ENCODE data around the gene ABHD12.
"Not testable (repeated sequence)": the region's sequence is repeated elsewhere in the genome, so short reads cannot be mapped to it uniquely, and the experiment has no call there.

ABHD12 gene

GRCh38 chr20:25390538-25391528 lies at the start of gene ABHD12:
Gene ABHD12 (minus strand): TSS chr20:25390835. CDS start chr20:25390703, 132 bp downstream.
- peak; percentile 94 for DNase-seq

DNA sequence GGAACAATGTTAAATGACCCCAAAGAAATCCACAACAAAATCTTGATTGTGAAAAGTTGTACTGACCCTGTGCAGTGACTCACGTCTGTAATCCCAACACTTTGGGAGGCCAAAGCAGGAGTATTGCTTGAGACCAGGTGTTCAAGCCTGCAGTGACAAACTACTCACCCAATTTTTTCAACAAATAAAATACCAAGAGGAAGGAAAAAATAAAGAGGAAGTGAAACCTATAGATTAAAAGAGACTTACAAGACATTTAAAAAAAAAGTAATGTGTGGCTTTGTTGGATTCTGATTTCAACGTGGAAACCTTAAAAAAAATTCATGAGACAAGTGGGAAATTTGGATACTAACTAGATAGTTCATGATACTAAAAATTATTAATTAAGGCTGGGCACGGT lies 48.7 kb upstream of the ABHD12 start:
- DNase-seq: no peak

- no peak for DNase-seq
These were observed 46.5 kb upstream of the ABHD12 start for GRCh38 chr20:25437153-25437581.

- DNase-seq: no peak
These were observed 33.9 kb upstream of the ABHD12 start for GRCh38 chr20:25424536-25424935.

DNA sequence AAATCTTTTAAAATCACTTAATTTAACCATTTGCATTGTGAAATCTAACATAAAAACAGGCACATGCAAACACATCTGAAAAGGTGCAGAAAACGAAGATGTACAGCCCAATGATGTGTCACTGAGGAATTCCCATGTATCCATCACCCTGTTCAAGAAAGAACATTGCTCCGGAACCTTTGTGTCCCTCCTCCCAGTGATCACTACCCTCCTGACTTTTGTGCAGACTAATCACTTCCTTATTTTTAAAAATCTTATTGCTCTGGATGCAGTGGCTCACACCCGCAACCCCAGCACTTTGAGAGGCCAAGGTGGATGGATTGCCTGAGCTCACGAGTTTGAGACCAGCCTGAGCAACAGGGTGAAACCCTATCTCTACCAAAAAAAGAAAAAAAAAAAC lies 31.4 kb upstream of the ABHD12 start:
- DNase-seq: no peak

GRCh38 chr20:25421102-25421501 lies 30.5 kb upstream of the ABHD12 start:
- no peak for DNase-seq

DNA sequence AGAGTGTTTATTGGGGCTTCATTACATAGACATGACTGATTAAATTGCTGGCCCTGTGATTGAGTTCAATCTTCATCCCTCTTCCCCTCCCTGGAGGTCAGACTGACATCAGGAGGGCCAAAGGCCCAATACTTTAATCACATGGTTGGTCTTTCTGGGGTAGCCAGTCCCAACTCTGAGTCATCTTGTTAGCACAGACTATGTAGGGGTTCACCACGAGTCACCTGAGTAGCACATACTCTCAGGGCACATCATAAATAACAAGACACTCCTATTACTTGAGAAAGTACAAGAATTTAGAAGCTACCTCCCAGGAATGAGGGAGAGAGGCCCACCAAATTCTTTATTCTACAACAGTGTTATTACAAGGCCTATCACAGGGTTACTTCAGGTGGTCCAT lies 28.1 kb upstream of the ABHD12 start:
- DNase-seq: no peak

DNA sequence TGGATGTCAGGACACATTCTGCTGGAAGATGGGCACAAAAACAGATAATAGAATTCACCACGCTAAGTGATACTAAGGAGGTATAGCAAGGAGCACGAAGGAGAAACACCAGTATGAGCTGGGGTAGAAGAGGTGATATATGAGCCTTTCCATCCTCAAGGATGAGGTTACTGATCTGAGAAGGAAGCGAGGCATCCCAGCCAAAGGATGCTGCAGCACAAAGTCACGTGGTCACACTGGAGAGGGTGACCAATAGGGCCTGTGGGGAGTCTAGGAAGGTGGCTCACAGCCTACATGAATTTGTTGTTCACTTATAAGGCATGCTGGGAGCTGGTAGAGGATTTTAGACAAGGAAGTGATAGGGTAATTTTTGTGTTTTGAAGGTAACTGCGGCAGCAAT lies 18.3 kb upstream of the ABHD12 start:
- DNase-seq: no peak

DNA sequence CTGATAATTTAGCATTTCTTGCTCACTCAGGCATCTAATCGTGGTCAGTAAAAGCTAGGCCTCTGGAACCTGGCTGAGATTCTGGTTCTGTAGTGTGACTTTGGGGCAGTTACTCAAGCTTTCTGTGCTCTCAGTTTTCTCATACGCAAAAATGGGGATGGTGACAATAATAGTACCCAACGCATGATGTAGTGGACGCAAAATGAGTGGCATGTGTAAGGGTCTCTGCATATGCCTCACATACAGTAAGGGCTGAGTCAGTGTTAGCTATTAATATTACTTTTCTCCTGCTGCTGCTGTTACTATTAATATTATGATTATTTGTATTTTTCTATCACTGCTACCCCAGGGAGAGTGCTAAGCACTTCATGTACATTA lies 17.5 kb upstream of the ABHD12 start:
- no peak for DNase-seq

DNA sequence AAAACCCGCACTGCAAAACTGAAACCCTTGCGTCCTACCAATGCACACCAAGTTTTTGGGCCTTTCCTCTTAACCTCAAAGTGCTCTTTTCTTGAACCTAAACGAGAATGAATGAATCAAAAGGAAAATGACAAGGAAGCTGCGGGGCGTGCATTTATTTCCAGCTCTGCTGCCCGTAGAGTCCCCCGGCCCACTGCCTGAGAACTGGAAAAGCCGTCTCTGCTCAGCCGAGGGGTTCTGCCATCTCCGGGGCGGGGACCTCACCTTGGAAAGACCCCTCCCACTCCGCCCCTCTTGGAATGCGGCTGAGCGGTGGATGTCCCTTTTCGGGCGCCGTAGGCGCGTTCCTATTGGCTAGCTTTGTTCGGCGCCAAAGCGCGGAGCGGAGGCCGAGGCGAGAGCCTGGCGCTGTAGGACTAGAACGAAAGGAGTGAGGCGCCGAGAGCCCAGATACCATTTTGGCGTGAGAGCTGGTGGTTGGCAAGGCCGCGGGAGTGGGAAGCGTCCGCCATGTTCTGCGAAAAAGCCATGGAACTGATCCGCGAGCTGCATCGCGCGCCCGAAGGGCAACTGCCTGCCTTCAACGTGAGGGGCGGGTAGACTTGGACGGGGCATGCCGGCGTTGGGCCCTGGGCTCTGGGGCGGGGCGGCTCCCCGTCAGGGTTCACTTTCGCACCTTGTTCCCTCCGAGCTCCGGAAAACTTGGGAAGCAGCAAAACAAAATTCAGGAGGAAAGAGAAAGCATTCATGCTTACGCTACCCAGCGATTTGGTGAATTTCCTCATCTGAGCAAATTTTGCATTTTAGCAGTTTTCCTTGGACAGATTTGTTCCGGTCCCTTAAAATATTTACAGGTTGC lies 16.9 kb upstream of the ABHD12 start, which contains the start of gene GINS1:
Gene GINS1 (plus strand): TSS at position 363 of the 859 bp plus-strand sequence. CDS start 148 bp downstream, at position 511.
- peak; percentile 69 for DNase-seq

- DNase-seq: no peak
These were observed 11.9 kb upstream of the ABHD12 start for GRCh38 chr20:25402583-25402982.

DNA sequence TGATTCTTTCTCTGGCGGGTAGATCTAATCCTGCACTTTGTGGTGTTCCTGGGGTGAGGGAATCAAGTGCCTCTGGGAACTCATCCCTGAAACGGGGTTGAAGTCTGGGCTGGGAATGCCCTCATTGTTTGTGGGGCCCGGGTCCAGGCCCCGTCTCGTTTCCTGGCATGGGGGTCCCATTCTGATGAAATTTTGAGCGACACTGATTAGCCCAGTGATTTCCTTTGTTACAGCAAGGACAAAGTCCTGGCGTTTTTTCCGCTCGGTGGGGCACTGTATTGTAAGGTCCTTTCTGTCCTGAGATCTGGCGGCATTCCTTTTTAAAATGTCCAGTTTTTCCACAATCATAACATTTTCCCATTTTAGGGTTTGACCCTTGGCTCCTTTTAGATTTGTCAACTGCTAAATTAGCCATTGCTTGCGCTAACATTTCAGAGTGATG lies 9.7 kb upstream of the ABHD12 start:
- not testable (repeated sequence) for DNase-seq

- DNase-seq: no peak
These were observed 8.4 kb upstream of the ABHD12 start for GRCh38 chr20:25399037-25399430.

DNA sequence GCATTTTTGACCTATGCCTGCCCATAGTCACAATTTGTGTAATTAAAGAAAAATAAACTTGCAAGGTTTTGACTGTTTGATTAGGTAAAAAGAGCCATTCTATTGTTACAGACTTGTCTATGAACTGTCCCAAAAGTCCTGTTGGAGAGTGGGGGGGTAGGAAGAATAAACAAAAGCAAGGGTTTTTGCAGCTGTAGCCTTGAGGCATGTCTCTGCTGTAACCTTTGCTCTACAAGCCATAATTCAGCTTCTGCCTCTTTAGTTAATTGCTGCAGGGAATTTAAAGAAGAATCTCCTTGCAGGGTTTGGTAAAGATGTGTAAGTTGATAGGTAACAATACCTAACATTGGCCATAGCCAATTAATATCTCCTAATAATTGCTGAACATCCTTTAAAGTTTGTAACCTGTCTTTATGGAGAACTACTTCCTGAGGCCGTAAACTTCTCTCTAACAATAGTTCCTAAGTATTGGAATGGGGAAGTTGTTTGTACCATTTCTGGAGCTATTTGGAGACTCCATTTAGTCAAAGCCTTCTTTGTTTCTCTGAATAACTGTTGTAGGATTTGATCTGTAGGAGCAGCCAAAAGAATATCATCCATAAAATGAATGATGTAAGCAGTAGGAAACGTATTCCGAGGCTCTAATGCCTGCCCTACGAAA lies 7.9 kb upstream of the ABHD12 start:
- no peak for DNase-seq

DNA sequence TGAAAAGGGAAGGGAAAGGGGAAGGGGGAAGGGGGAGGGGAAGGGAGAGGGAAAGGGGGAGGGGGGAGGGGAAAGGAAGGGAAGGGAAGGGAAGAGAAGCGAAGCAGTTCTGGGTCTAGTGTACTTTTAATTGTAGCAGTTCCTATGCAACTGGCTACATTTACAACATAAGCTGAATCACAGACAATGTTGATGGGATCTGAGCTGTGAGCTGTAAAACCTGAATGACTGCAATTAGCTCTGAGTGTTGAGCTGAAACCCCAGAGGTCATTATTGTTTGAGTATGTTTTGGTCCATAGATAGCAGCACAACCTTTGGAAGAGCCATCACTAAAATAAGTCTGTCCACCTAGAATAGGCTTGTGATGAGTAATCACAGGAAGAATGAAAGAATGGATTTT lies 7.2 kb upstream of the ABHD12 start:
- no peak for DNase-seq

DNA sequence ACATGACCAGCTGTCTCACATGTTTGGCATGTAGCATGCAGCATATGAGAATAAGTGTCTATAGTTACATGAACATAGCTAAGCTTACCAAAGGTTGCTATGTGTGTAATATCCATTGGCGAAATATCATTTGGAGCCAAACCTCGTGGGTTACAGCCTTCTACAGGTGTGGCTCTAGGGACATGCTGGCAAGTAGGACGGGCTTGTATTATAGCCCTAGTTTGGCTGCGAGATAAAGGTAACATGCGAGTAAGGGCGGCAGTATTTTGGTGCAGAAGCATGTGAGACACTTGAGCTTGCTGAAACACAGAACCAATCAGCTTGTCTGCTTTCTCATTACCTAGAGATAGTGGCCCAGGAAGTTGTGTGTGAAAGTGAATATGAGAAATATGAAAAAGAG lies 6.5 kb upstream of the ABHD12 start:
- DNase-seq: no peak

DNA sequence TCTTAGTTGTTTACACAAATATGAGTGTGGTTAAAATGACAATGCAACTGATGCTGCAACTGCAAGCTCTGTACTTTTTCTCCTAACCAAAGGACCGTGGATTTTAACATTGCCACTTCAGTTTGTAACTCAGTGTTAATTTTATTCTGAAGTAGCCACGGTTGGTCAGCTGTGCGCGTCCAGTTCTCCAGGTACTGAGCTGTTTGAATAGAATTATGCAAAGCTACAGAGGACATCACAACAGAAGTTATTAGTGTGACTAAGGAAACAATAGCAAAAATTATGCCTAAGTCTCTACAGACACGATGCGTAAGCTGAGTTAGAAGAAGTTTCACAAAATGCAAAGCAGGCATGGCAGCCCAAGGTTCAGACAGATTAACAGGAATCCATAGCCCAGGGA lies 4.4 kb upstream of the ABHD12 start:
- DNase-seq: no peak

GRCh38 chr20:25394276-25394675 lies 3.6 kb upstream of the ABHD12 start:
- DNase-seq: no peak

GRCh38 chr20:25389858-25390537 lies 637 bp downstream of the ABHD12 start:
- DNase-seq: no peak

DNA sequence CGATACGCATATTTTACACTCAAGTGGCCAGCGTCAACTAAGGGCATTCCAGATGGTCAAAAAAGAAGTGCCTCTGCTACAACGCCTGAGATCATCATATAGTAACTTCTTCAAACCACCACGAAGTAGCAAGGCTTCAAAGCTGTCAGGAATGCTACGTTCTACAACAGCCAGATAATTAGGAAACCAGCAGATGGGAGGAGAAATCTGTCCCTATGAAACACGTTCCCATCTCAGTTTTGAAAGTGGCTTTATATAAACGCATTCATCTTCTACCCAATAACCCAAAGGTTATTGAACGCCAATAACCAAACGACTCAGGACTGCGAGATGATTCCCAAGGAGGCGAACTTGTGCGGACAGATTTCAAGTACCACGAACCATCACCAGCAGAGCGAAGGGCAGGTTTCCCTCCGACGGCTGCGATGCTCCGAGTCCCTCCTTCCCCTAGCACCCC lies 1.2 kb downstream of the ABHD12 start:
- DNase-seq: no peak

- DNase-seq: no peak
These were observed 7.8 kb downstream of the ABHD12 start for GRCh38 chr20:25382704-25383370.
